ENCODE measurements around the gene GNAI1. TPM values are rescaled to one million over a fixed set of nuclear protein-coding genes. Genes with fewer than 3 reads are reported as not detected.

Gene GNAI1
- total RNA-seq, 2 experiments from 2014 or later = 1.7 to 2.8 TPM

GRCh38 chr7:80175744-80176143 lies 41.1 kb downstream of the GNAI1 start:
- intact Hi-C loops (cut with micrococcal nuclease) = no loop called here
- Mint-ChIP-seq H3K27ac (no peak overlapping the region), H3K27me3 (no peaks in the 10 kb centered on the region), H3K4me3 (no peak overlapping the region), H3K36me3 (ENCODE audit: low read depth) (peaks cover 1% of the 10 kb centered on the region), H3K9me3 (peaks cover 10% of the 10 kb centered on the region), H3K4me1 (ENCODE audit: low read depth) (peaks cover 36% of the 10 kb centered on the region)
- ChIA-PET POLR2A (no interaction called here), CTCF (no interaction called here)
- no peak for TF ChIP-seq CTCF (IDR thresholded peaks at IDR 0.05)
- peak; percentile 82 for ATAC-seq
- DNase-seq = no peak

- intact Hi-C loops (cut with micrococcal nuclease) = no loop called here
- TF ChIP-seq CTCF (IDR thresholded peaks at IDR 0.05) = no peak
- H3K4me3 Mint-ChIP-seq = no peak overlapping the region
- ATAC-seq (no peak), DNase-seq (no peak)
- POLR2A ChIA-PET = no interaction called here
- CTCF ChIA-PET = interaction anchor here (1.2 kb wide), 1 partner anchor 34 kb away, joined by 4 read pairs; no protein-coding TSS in a partner anchor
- H3K36me3 Mint-ChIP-seq (ENCODE audit: low read depth) = peaks cover 2% of the 10 kb centered on the region
- H3K9me3 Mint-ChIP-seq = peaks cover 2% of the 10 kb centered on the region
- no peak overlapping the region for H3K27ac Mint-ChIP-seq
- H3K4me1 Mint-ChIP-seq (ENCODE audit: low read depth) = peaks cover 18% of the 10 kb centered on the region
- H3K27me3 Mint-ChIP-seq = no peaks in the 10 kb centered on the region
Observed at GRCh38 chr7:80181411-80181810, 46.8 kb downstream of the GNAI1 start.

GRCh38 chr7:80182630-80183276 lies 48.1 kb downstream of the GNAI1 start:
- Mint-ChIP-seq H3K27ac (no peak overlapping the region), H3K36me3 (ENCODE audit: low read depth) (peaks cover 2% of the 10 kb centered on the region), H3K4me1 (ENCODE audit: low read depth) (peaks cover 18% of the 10 kb centered on the region), H3K4me3 (no peak overlapping the region), H3K9me3 (peaks cover 2% of the 10 kb centered on the region), H3K27me3 (no peaks in the 10 kb centered on the region)
- no peak for ATAC-seq
- CTCF ChIA-PET = no interaction called here
- intact Hi-C loops (cut with micrococcal nuclease) = no loop called here
- POLR2A ChIA-PET = no interaction called here
- DNase-seq = no peak
- no peak for TF ChIP-seq CTCF (IDR thresholded peaks at IDR 0.05)

GRCh38 chr7:80183351-80183750 lies 48.7 kb downstream of the GNAI1 start:
- TF ChIP-seq CTCF (IDR thresholded peaks at IDR 0.05) = no peak
- intact Hi-C loops (cut with micrococcal nuclease) = no loop called here
- ChIA-PET POLR2A (no interaction called here), CTCF (no interaction called here)
- ATAC-seq (no peak), DNase-seq (no peak)
- peaks cover 16% of the 10 kb centered on the region for H3K4me1 Mint-ChIP-seq (ENCODE audit: low read depth)
- no peak overlapping the region for H3K4me3 Mint-ChIP-seq
- H3K27ac Mint-ChIP-seq = no peak overlapping the region
- H3K27me3 Mint-ChIP-seq = no peaks in the 10 kb centered on the region
- peaks cover 2% of the 10 kb centered on the region for H3K9me3 Mint-ChIP-seq
- H3K36me3 Mint-ChIP-seq (ENCODE audit: low read depth) = peaks cover 2% of the 10 kb centered on the region

- CTCF ChIA-PET = no interaction called here
- Mint-ChIP-seq H3K27me3 (no peaks in the 10 kb centered on the region), H3K4me1 (ENCODE audit: low read depth) (peaks cover 16% of the 10 kb centered on the region), H3K4me3 (no peak overlapping the region), H3K36me3 (ENCODE audit: low read depth) (peaks cover 2% of the 10 kb centered on the region), H3K9me3 (peaks cover 2% of the 10 kb centered on the region), H3K27ac (no peak overlapping the region)
- DNase-seq = no peak
- intact Hi-C loops (cut with micrococcal nuclease) = no loop called here
- POLR2A ChIA-PET = no interaction called here
- no peak for ATAC-seq
- no peak for TF ChIP-seq CTCF (IDR thresholded peaks at IDR 0.05)
Observed at GRCh38 chr7:80183900-80184685, 49.5 kb downstream of the GNAI1 start.

All from activated CD8-positive, alpha-beta T cell treated with anti-CD3 and anti-CD28 coated beads for 36 hours (primary cell).